ENCODE results near the gene STX19.
"Not testable (repeated sequence)": the region's sequence is repeated elsewhere in the genome, so short reads cannot be mapped to it uniquely, and the experiment has no call there.

Gene STX19

DNA sequence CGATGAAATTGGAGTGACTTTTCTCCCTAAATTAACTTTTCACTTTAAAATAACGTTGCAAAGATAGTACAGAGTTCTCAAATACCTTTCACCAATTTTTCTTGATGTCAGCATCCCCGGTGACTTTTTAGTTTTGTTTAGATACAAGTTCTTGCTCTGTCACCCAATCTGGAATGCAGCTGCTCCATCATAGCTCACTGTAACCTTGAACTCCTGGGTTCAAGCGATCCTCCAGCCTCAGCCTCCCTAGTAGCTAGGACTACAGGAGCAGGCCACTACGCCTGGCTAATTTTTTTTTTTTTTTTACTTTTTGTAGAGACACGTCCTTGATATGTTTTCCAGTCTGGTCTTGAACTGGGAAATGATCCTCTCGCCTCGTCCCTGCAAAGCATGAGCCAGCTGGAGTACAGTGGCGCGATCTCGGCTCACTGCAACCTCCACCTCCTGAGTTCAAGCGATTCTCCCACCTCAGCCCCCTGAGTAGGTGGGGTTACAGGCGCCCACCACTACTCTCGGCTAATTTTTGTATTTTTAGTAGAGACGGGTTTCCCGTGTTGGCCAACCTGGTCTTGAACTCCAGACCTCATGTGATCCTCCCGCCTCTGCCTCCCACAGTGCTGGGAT, 35.2 kb upstream of the STX19 start:
- peaks cover 16% of the 10 kb centered on the region for H3K4me1 ChIP-seq (ENCODE audit: control insufficient read depth, insufficient read depth, low read length)
- peaks cover 5% of the 10 kb centered on the region for H3K36me3 ChIP-seq (ENCODE audit: control insufficient read depth, insufficient read depth, low read length, severe bottlenecking)
- DNase-seq (ENCODE audit: low read depth) = peak; percentile 32
- peak overlapping the region; percentile 97 for H3K9ac ChIP-seq (ENCODE audit: low read length)
- no peaks in the 10 kb centered on the region for H3K9me3 ChIP-seq (ENCODE audit: control insufficient read depth, low read length)
- H3K27me3 ChIP-seq (replicated peaks; ENCODE audit: control insufficient read depth, insufficient read depth, low read length) = no peaks in the 10 kb centered on the region
- H3K4me3 ChIP-seq (ENCODE audit: low read length) = peak overlapping the region; percentile 95

DNA sequence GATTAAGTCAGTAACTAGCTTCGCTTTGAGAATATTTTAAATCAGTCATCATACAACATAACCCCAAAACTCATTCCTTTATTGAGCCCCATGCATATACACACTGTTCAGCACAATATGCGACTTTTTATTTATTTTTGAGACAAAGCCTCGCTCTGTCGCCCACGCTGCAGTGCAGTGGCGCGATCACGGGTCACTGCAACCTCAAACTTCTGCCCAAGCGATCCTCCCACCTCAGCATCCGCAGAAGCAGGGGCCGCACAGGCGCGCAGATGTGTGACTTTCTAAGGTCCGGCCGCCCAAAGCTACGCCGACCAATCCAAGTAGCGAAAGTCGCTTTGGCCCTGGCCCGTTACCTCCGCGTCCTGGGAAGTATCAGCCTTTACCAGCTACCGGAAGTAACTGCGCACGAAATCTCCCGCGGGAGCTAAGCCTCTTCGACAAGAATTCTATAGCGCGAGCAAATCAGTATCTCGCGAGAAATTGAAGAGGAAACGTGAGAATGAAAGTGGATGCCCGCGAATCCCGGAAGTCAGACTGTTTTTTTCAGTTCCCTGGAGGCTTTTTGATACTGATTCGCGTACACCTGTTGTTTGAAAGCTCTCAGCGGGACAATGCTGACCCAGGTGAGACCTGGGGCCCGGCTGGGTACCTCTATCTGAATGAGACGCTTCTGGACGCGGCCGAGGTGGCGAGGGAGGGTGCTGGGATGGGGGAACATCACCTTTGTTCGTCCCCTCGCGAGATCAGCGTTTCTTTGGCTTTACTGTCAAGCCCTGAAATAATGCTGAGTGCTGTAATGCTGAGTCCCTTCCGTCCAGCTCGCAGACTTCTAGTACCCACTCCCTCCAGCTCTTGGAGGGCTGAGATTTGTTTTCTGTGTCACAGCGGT, 34.4 kb upstream of the STX19 start, which contains the start of the genes DHFR2 and NSUN3:
DHFR2 (minus strand) TSS at position 404 of the 892 bp plus-strand sequence. CDS start 1,405 bp downstream, outside the sequence.
NSUN3 (plus strand) TSS at position 549 of the 892 bp plus-strand sequence; CDS start at position 615, 66 bp downstream.
- H3K9me3 ChIP-seq (ENCODE audit: control insufficient read depth, low read length) = no peaks in the 10 kb centered on the region
- H3K27me3 ChIP-seq (replicated peaks; ENCODE audit: control insufficient read depth, insufficient read depth, low read length) = no peaks in the 10 kb centered on the region
- H3K9ac ChIP-seq (ENCODE audit: low read length) = peak within 1 kb of the TSS; percentile 97
- peak; percentile 99 for DNase-seq (ENCODE audit: low read depth)
- peaks cover 5% of the 10 kb centered on the region for H3K36me3 ChIP-seq (ENCODE audit: control insufficient read depth, insufficient read depth, low read length, severe bottlenecking)
- H3K4me1 ChIP-seq (ENCODE audit: control insufficient read depth, insufficient read depth, low read length) = peaks cover 16% of the 10 kb centered on the region
- peak within 1 kb of the TSS; percentile 95 for H3K4me3 ChIP-seq (ENCODE audit: low read length)

DNA sequence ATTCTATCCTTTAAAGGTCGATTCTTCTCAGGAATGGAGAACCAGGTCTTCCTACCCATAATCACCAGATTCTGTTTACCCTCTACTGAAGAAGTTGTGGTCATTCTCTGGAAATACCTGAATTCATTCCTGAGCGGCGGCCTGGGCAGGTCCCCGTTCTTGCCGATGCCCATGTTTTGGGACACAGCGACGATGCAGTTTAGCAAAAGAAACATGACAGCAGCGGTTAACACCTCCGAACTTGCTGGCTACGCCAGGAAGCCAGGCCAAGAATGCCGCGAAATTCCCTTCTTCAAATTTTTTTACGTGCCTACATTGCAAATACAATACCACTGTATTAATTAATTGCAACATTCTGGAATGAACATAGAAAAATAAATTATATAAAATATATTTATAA, 32.9 kb upstream of the STX19 start:
- Histone ChIP-seq H3K9me3 (ENCODE audit: control insufficient read depth, low read length) (no peaks in the 10 kb centered on the region), H3K4me3 (ENCODE audit: low read length) (no peak overlapping the region), H3K4me1 (ENCODE audit: control insufficient read depth, insufficient read depth, low read length) (peaks cover 16% of the 10 kb centered on the region), H3K9ac (ENCODE audit: low read length) (no peak overlapping the region), H3K27me3 (replicated peaks; ENCODE audit: control insufficient read depth, insufficient read depth, low read length) (no peaks in the 10 kb centered on the region), H3K36me3 (ENCODE audit: control insufficient read depth, insufficient read depth, low read length, severe bottlenecking) (peaks cover 14% of the 10 kb centered on the region)
- no peak for DNase-seq (ENCODE audit: low read depth)

DNA sequence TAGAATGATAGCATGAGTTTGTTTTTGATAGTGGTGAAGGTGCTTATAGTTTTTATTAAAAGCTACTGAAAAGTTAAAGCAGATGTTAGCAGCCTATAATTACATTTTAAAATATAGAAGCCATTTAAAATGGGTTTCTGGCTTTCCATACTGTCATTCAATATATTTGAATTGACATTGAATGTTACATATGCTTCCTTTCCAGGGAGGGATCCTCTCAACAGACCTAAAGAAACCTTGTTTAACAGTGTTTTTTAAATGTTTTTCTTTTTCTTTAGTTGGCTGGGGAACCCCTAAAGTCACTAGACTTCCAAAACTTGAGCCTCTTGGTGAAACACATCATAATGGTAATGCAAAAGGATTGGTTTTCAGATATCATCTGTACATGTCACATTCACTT, 22.1 kb upstream of the STX19 start:
- no peak for DNase-seq (ENCODE audit: low read depth)
- H3K36me3 ChIP-seq (ENCODE audit: control insufficient read depth, insufficient read depth, low read length, severe bottlenecking) = peaks cover 22% of the 10 kb centered on the region
- no peaks in the 10 kb centered on the region for H3K4me1 ChIP-seq (ENCODE audit: control insufficient read depth, insufficient read depth, low read length)
- H3K9me3 ChIP-seq (ENCODE audit: control insufficient read depth, low read length) = no peaks in the 10 kb centered on the region
- H3K4me3 ChIP-seq (ENCODE audit: low read length) = no peak overlapping the region
- no peaks in the 10 kb centered on the region for H3K27me3 ChIP-seq (replicated peaks; ENCODE audit: control insufficient read depth, insufficient read depth, low read length)
- H3K9ac ChIP-seq (ENCODE audit: low read length) = no peak overlapping the region

DNA sequence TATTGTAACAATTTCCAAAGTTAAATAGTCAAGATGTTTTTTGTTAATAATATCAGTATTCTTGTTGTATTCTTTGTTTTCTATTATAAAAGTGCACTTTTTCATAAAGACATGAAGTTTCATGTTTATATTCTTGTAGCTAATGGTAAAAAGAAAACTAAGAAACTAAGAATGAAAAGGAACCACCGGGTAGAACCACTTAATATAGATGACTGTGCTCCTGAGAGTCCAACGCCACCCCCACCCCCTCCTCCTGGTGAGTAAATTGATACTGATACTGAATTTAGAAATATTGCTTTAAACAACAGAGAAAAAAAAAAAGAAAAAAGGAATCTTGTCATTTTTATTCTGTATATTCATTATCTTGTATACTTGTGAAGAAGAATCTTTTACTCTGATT, 20.9 kb upstream of the STX19 start:
- H3K27me3 ChIP-seq (replicated peaks; ENCODE audit: control insufficient read depth, insufficient read depth, low read length) = no peaks in the 10 kb centered on the region
- DNase-seq (ENCODE audit: low read depth) = no peak
- H3K36me3 ChIP-seq (ENCODE audit: control insufficient read depth, insufficient read depth, low read length, severe bottlenecking) = peaks cover 18% of the 10 kb centered on the region
- no peak overlapping the region for H3K9ac ChIP-seq (ENCODE audit: low read length)
- no peak overlapping the region for H3K4me3 ChIP-seq (ENCODE audit: low read length)
- no peaks in the 10 kb centered on the region for H3K9me3 ChIP-seq (ENCODE audit: control insufficient read depth, low read length)
- H3K4me1 ChIP-seq (ENCODE audit: control insufficient read depth, insufficient read depth, low read length) = no peaks in the 10 kb centered on the region

DNA sequence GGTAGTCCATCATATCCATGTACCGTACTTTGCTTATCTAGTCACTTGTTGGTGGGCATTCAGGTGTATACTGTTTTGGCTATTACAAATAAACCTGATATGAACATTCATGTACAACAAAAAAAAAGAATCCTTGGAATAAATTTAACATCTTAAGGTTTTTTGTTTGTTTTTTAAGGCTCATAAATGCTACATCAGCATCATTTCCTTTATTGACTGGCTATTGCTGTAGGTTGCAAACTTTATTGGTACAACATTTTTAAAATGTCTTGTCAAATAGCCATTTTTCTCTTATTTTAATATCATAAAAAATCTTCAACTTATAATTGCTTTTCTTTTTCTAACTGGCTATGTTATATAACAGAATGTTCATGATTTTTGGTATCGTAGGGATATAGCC, 18.1 kb upstream of the STX19 start:
- H3K9me3 ChIP-seq (ENCODE audit: control insufficient read depth, low read length) = no peaks in the 10 kb centered on the region

DNA sequence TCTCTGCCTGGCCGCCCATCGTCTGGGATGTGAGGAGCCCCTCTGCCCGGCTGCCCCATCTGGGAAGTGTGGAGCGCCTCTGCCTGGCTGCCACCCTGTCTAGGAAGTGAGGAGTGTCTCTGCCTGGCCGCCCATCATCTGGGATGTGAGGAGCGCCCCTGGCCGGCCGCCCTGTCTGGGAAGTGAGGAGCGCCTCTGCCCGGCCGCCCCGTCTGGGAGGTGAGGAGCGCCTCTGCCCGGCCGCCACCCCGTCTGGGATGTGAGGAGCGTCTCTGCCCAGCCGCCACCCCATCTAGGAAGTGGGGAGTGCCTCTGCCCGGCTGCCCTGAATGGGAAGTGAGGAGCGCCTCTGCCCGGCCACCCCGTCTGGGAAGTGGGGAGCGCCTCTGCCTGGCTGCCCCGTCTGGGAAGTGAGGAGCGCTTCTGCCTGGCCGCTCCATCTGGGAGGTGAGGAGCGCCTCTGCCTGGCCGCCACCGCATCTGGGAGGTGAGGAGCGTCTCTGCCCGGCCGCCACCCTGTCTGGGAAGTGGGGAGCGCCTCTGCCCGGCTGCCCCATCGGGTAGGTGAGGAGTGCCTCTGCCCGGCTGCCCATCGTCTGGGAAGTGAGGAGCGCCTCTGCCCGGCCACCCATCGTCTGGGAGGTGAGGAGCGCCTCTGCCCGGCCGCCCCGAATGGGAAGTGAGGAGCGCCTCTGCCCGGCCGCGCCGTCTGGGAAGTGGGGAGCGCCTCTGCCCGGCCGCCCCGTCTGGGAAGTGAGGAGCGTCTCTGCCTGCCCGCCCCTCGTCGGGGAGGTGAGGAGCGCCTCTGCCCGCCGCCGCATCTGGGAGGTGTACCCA, 15.9 kb upstream of the STX19 start:
- H3K4me1 ChIP-seq (ENCODE audit: control insufficient read depth, insufficient read depth, low read length); H3K4me3 ChIP-seq (ENCODE audit: low read length); H3K9me3 ChIP-seq (ENCODE audit: control insufficient read depth, low read length); H3K36me3 ChIP-seq (ENCODE audit: control insufficient read depth, insufficient read depth, low read length, severe bottlenecking); H3K9ac ChIP-seq (ENCODE audit: low read length); DNase-seq (ENCODE audit: low read depth); H3K27me3 ChIP-seq (replicated peaks; ENCODE audit: control insufficient read depth, insufficient read depth, low read length): not testable (repeated sequence)

More for the DNA sequence above, 18.1 kb upstream of the STX19 start:
- no peak for DNase-seq (ENCODE audit: low read depth)
- H3K9ac ChIP-seq (ENCODE audit: low read length) = no peak overlapping the region
- peaks cover 9% of the 10 kb centered on the region for H3K36me3 ChIP-seq (ENCODE audit: control insufficient read depth, insufficient read depth, low read length, severe bottlenecking)
- no peaks in the 10 kb centered on the region for H3K27me3 ChIP-seq (replicated peaks; ENCODE audit: control insufficient read depth, insufficient read depth, low read length)
- no peaks in the 10 kb centered on the region for H3K4me1 ChIP-seq (ENCODE audit: control insufficient read depth, insufficient read depth, low read length)
- no peak overlapping the region for H3K4me3 ChIP-seq (ENCODE audit: low read length)

DNA sequence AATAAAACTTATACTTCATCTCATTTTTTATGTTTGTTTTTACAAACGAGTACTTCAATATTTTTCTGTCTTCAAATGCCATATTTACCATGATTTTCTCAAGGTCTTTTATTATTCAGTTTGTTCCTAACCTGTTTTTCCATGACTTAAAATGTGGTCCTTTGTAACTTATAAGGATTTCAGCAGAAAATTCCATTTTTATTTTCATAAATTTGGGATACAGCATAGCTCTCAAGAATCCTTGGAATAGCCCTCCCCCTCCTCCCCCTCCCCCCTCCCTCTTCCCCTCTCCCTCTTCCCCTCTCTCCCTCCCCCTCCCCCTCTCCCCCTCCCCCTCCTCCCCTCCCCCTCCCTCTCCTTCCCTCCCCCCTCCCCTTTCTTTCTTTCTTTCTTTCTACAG, 14.9 kb upstream of the STX19 start:
- Histone ChIP-seq H3K9ac (ENCODE audit: low read length) (no peak overlapping the region), H3K4me3 (ENCODE audit: low read length) (no peak overlapping the region), H3K36me3 (ENCODE audit: control insufficient read depth, insufficient read depth, low read length, severe bottlenecking) (peaks cover 3% of the 10 kb centered on the region), H3K4me1 (ENCODE audit: control insufficient read depth, insufficient read depth, low read length) (no peaks in the 10 kb centered on the region), H3K9me3 (ENCODE audit: control insufficient read depth, low read length) (no peaks in the 10 kb centered on the region), H3K27me3 (replicated peaks; ENCODE audit: control insufficient read depth, insufficient read depth, low read length) (no peaks in the 10 kb centered on the region)
- no peak for DNase-seq (ENCODE audit: low read depth)

DNA sequence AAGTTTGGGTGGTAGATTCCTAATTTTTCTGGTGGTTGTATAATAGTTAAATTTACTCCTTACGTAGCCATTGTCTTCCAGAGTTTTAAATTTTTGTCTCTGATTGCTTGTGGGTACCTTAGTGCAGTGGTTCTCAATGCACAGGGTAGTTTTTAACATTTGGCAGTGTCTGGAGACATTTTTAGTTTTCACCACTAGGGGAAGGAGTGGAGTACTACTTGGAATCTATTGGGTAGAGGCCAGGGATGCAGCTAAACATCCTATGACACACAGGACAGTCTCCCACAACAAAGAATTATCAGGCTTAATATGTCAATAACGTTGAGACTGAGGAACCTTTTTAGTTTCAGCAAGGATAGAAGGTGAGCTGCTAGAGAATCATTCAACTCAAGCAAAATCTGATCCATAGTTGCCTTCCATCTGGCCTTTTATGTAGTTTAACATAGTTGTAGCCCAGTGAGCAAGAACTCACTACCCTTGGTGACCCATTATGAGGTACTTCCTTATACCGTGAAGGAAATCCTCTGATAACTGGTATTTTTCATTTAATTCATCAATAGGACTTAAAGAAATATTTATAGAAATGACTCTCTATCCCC, 8.6 kb upstream of the STX19 start:
- H3K9ac ChIP-seq (ENCODE audit: low read length) = no peak overlapping the region
- H3K9me3 ChIP-seq (ENCODE audit: control insufficient read depth, low read length) = no peaks in the 10 kb centered on the region
- peak; percentile 40 for DNase-seq (ENCODE audit: low read depth)
- H3K4me1 ChIP-seq (ENCODE audit: control insufficient read depth, insufficient read depth, low read length) = no peaks in the 10 kb centered on the region
- peaks cover 3% of the 10 kb centered on the region for H3K36me3 ChIP-seq (ENCODE audit: control insufficient read depth, insufficient read depth, low read length, severe bottlenecking)
- H3K4me3 ChIP-seq (ENCODE audit: low read length) = no peak overlapping the region
- H3K27me3 ChIP-seq (replicated peaks; ENCODE audit: control insufficient read depth, insufficient read depth, low read length) = no peaks in the 10 kb centered on the region

DNA sequence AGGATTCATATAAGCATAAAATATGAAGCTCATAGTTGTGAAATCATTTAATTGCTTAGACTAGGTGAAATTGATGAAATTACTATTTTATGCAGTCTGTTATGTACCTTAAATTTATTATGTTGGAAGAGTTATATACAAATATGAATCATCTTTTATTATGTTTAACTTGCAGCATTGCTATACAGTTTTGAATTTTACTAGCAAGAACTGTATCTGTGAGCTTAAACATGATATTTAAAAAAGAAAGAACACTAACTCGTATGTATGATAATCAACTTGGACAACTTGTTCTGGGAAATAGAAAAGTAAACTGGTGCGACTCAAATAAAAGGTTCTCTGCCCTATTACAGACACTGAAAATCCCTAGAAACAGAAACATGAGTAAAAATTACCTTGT, 1.8 kb downstream of the STX19 start:
- DNase-seq (ENCODE audit: low read depth) = no peak
- Histone ChIP-seq H3K9ac (ENCODE audit: low read length) (no peak overlapping the region), H3K36me3 (ENCODE audit: control insufficient read depth, insufficient read depth, low read length, severe bottlenecking) (no peaks in the 10 kb centered on the region), H3K9me3 (ENCODE audit: control insufficient read depth, low read length) (no peaks in the 10 kb centered on the region), H3K4me1 (ENCODE audit: control insufficient read depth, insufficient read depth, low read length) (peaks cover 12% of the 10 kb centered on the region), H3K27me3 (replicated peaks; ENCODE audit: control insufficient read depth, insufficient read depth, low read length) (no peaks in the 10 kb centered on the region), H3K4me3 (ENCODE audit: low read length) (no peak overlapping the region)
